ENCODE measurements around the gene SHANK1. TPM values are rescaled to one million over a fixed set of nuclear protein-coding genes. Genes with fewer than 3 reads are reported as not detected.

Gene SHANK1
- total and polyA plus RNA-seq, 2 of the 4 experiments (the other 2 are of a cell fraction) = 6.1 to 6.7 TPM

- POLR2A ChIA-PET (ENCODE audit: unreplicated experiment) = no interaction called here
- Histone ChIP-seq H3K4ac (ENCODE audit: low read depth, low read length) (no peak overlapping the region), H3K9ac (ENCODE audit: low read depth, low read length) (no peak overlapping the region), H2BK15ac (ENCODE audit: low read depth, low read length) (no peak overlapping the region), H4K20me1 (ENCODE audit: insufficient read depth, low read length) (no peaks in the 10 kb centered on the region), H3K56ac (ENCODE audit: extremely low read depth, insufficient read depth, low read length) (no peak overlapping the region), H2BK5ac (ENCODE audit: low read depth, low read length, poor library complexity, severe bottlenecking) (no peak overlapping the region), H3K9me3 (ENCODE audit: control insufficient read depth, insufficient read depth, low read length) (peaks cover 9% of the 10 kb centered on the region), H3K27ac (ENCODE audit: insufficient read depth, low read length) (no peak overlapping the region), H2BK20ac (ENCODE audit: low read depth, low read length) (no peak overlapping the region), H3K14ac (replicated peaks; ENCODE audit: low read depth, low read length) (no peak overlapping the region), H4K5ac (ENCODE audit: low read depth, low read length) (no peak overlapping the region), H3K4me2 (ENCODE audit: low read depth, low read length) (no peak overlapping the region), H3K9me1 (ENCODE audit: insufficient read depth, low read length) (no peaks in the 10 kb centered on the region), H3K4me1 (ENCODE audit: control insufficient read depth, insufficient read depth, low read length) (no peaks in the 10 kb centered on the region), H3K18ac (ENCODE audit: low read depth, low read length) (no peak overlapping the region), H3K4me3 (ENCODE audit: insufficient read depth, low read depth, low read length) (no peak overlapping the region), H4K91ac (ENCODE audit: insufficient read depth, low read depth, low read length) (no peak overlapping the region), H3K36me3 (ENCODE audit: control insufficient read depth, insufficient read depth, low read length) (no peaks in the 10 kb centered on the region), H3K27me3 (ENCODE audit: control insufficient read depth, insufficient read depth, low read length) (peaks cover 18% of the 10 kb centered on the region), H2AFZ (replicated peaks; ENCODE audit: low read length, poor library complexity) (no peak overlapping the region), H3K23ac (ENCODE audit: low read depth, low read length) (no peak overlapping the region), H2AK9ac (replicated peaks; ENCODE audit: low read depth, low read length, poor library complexity) (no peak overlapping the region), H3K79me1 (ENCODE audit: low read depth in 1 of 2, low read length in 2 of 2) (no peaks in the 10 kb centered on the region), H2AK5ac (ENCODE audit: low read depth, low read length) (no peak overlapping the region), H2BK120ac (ENCODE audit: low read depth, low read length) (no peak overlapping the region), H4K8ac (ENCODE audit: low read depth in 2 of 2, low read length in 2 of 2) (no peak overlapping the region)
- no peak for TF ChIP-seq RFX5 (IDR thresholded peaks at IDR 0.05; ENCODE audit: low read depth, low read length)
- no peak for TF ChIP-seq BHLHE40 (IDR thresholded peaks at IDR 0.05; ENCODE audit: low read depth, low read length)
- TF ChIP-seq ELK1 (IDR thresholded peaks at IDR 0.05; ENCODE audit: borderline replicate concordance, low read depth, low read length) = no peak
- no peak for TF ChIP-seq MAZ (IDR thresholded peaks at IDR 0.05; ENCODE audit: borderline replicate concordance, low read depth, low read length)
- TF ChIP-seq CEBPB (IDR thresholded peaks at IDR 0.05; ENCODE audit: low read depth, low read length) = no peak
- no peak for TF ChIP-seq MXI1 (IDR thresholded peaks at IDR 0.05; ENCODE audit: borderline replicate concordance, low read depth, low read length)
- no peak for TF ChIP-seq RCOR1 (IDR thresholded peaks at IDR 0.05; ENCODE audit: insufficient replicate concordance, low read length)
- TF ChIP-seq CHD1 (IDR thresholded peaks at IDR 0.05; ENCODE audit: low read depth, low read length) = no peak
- no peak for TF ChIP-seq CTCF (conservative IDR thresholded peaks at IDR 0.05; ENCODE audit: low read depth, low read length)
- TF ChIP-seq USF2 (IDR thresholded peaks at IDR 0.05; ENCODE audit: low read depth, low read length) = no peak
- TF ChIP-seq MAFK (IDR thresholded peaks at IDR 0.05; ENCODE audit: low read depth, low read length) = no peak
- TF ChIP-seq FOS (IDR thresholded peaks at IDR 0.05; ENCODE audit: low read depth, low read length) = no peak
- no peak for TF ChIP-seq POLR2A (IDR thresholded peaks at IDR 0.05; ENCODE audit: low read depth, low read length)
- TF ChIP-seq RAD21 (IDR thresholded peaks at IDR 0.05; ENCODE audit: low read length) = no peak
- intact Hi-C loops (cut with micrococcal nuclease) = no loop called here
- no TSS peak for BruUV-seq (replicated peaks)
- in situ Hi-C loops (cut with MboI; ENCODE audit: low sequenced_read_pairs) = no loop called here
- CTCF ChIA-PET = no interaction called here
- ATAC-seq (ENCODE audit: low read depth) (no peak), DNase-seq (no peak)
- WGBS, 2 experiments (ENCODE audit: extremely low coverage in 2 of 2, insufficient read length in 1 of 2) = no CpG with 5 or more reads among the region's 2 CpGs
- dilution Hi-C loops (cut with HindIII; ENCODE audit: low sequenced_read_pairs, unreplicated experiment) = no loop called here
Observed at GRCh38 chr19:50633359-50633758, 86.2 kb downstream of the SHANK1 start.
